GM18499 (cell line): ENCODE results near the gene MTHFR.

Source experiments
- ATAC-seq: cut with Tn5 transposase; IDR thresholded peaks from one replicate; pipeline ENCODE4 v1.9.1; 2021; ENCODE audit warnings: moderate number of reproducible peaks; ENCODE audit not compliant: insufficient read depth, unreplicated experiment

The MTHFR gene

DNA sequence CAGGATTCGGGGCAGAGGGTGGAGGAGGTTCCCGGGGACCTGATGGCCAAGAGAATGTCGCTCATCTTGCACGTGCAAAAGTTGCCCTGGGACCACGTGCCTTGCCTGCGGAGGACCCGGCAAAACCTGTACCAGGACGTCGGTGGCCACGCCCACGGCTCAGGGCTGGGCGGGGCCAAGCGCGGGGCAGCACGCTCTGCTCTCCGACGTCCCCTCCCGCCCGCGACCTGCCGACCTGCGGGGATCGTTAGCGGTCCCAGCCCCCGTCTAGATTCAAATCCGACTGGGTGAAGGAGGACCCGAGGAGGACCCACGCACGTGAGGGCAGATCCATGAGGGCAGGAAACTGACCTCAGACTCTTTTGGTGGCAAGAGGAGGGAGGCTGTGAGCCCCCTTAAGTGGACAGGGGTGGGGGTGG, 43.8 kb downstream of the MTHFR start, which contains the start of gene C1orf167:
Gene C1orf167, plus strand, starts transcription at position 206 of the 419 bp plus-strand sequence. CDS start 2,208 bp downstream, outside the sequence.
- ATAC-seq: no peak

DNA sequence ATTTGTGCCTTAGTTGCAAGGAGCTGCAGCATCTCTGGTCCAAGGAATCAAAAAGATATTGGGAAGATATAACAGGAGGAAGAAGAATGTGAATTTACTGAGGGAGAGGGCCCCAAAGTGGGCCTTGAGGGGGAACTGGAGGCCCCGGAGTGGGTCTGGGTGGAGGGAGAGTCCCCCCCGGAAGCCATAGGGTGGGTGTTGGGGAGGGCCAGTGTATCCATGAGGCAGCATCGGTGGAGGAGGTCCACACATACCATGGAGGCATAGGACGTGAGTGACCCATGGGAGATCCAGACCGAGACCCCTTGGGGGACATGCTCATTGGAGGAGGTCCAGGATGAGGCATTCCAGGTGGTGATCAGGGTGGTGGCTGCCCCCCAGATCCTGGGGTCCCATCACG, 44.5 kb downstream of the MTHFR start:
- ATAC-seq: no peak

DNA sequence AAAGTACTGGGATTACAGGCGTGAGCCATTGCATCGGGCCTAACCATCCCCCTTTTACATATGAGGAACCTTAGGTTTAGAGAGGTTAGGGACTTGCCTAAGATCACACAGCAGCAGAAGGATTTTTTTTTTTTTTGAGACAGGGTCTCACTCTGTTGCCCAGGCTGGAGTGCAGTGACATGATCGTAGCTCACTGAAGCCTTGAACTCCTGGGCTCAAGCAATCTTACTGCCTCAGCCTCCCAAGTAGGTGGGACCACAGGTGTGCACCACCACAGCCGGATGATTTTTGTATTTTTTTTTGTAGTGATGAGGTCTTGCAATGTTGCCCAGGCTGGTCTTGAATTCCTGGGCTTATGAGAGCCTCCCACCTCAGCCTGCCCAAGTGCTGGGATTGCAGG, 46.0 kb downstream of the MTHFR start:
- no peak for ATAC-seq

DNA sequence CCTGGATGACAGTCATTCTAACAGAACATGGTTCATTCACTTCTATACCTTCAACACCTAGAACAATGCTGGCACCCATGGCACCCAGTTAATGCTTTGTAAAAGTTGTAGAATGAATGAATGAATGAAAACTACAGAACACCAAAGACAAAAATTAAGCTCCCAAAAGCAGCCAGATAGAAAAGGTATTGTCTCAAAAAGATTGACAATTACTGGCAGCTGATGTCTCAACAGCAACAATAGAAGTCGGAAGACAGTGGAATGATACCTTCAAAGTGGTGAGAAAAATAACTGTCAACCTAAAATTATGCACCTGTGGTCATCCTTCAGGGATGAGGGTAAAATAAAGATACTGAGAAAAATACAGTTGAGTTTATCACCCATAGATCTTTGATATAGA, 48.7 kb downstream of the MTHFR start:
- no peak for ATAC-seq

DNA sequence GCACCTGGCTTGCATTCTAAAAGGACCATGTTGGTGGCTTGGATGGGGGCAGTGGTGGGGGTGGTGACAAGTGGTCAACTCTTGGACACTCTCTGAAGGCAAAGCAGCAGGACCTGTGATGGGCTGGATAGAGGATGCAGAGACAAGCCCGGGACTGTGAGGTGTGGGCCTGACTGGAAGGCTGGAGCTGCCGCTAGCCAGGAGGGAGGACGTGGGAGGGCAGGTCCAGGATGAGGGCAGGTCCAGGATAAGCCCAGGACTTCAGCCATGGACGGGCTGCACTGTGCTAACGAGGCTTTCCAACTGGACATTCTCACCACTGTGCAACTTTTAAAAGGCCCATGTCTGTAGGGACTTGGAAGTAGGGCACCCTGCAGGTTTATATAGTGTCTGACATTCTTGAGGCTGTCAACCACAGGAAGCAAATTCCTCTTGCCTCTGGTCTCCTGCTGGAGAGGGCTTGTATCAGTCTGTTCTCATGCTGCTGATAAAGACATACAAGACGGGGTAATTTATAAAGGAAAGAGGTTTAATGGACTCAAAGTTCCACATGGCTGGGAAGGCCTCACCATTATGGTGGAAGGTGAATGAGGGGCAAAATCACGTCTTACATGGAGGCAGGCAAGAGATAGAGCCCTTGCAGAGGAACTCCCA, 52.1 kb downstream of the MTHFR start:
- ATAC-seq: no peak

DNA sequence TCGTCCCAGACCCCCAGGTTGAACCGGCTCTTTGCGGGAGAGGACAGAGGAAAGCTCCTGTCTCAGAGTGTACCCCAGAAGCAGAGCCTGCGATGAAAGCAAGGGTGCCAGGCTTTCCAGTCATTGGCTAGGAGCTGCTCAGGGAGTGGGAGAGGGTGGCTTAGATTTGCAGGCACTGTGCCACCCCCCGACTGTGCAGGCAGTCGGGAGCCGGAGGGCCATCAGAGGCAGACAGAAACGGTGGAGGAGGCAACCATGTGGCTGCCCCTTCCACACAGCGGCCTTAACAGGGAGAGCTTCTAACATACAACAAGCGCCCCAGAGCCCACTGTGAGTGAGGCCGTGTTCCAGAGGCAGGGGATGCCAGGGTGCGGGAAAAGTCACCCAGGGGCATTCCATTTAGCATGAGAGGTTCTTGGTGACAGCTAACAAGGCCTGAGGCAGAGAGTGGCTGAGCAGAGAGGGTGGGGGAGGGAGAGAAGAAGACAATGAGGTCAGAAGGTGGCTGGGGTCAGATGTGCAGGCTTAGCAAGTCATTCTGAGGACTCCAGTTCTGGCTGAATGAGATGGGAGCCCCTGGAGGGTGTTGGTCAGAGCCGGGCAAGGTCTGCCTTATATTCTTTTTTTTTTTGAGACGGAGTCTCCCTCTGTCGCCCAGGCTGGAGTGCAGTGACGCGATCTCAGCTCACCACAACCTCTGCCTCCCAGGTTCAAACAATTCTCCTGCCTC, 53.2 kb downstream of the MTHFR start:
- no peak for ATAC-seq

DNA sequence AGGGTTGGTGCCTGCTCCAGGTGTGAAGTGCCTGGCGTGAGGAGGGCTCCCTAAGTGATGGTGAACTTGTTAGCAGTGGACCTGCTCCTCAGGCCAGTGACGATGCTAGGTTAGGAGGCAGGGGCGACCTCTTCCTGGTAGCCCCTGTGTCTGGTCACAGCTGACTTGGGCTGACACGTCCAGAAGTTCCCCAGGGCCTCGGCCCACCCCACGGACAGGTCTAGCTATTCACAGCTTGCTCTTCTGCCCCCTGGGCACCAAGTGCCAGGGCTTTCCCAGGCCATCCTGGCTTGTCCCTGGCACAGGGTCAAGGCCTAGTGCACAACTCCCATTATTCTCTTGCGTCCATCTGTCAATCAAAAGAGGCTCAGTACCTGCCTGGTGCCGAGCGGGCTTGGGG, 54.7 kb downstream of the MTHFR start:
- no peak for ATAC-seq

DNA sequence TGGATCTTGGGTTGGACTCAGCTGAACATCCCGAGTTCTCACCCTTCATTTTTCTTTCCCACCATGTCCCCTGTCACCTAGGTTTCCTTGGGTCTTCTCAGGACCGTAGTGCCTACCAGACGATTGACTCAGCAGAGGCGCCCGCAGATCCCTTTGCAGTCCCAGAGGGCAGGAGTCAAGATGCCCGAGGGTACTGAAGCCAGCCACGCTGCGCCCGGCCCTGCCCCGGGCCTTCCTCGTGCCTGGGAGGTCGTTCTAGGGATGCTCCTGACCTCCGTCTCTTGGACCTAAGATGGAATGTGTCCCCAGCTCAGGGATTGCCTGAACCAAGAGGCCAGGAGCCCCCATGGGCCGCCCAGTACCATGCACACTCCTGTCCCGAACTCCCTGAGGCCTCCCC, 55.8 kb downstream of the MTHFR start:
- no peak for ATAC-seq

DNA sequence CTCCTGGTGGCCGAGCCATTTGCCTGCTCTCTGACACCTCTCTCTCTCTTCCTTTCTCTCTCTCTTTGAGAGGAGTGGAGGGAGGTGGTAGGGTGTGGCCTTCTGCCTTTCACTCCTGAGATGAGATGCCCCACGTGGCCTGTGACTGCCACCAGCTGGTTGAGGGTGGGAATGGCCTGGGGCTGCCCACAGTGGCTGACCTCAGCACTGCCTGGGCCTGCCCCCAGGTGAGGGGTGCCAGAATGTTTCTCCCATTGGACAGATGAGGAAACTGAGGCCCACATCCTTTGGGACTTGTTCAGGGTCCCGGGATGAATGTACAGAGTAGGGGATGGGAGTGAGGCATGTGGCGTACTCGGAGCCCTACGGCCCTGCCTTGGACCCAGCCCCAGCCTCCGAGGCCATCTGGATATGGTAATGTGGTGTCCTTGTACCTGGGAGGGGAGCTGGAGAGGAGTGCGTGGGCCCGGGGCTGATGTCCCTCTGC, 56.5 kb downstream of the MTHFR start:
- ATAC-seq: no peak

DNA sequence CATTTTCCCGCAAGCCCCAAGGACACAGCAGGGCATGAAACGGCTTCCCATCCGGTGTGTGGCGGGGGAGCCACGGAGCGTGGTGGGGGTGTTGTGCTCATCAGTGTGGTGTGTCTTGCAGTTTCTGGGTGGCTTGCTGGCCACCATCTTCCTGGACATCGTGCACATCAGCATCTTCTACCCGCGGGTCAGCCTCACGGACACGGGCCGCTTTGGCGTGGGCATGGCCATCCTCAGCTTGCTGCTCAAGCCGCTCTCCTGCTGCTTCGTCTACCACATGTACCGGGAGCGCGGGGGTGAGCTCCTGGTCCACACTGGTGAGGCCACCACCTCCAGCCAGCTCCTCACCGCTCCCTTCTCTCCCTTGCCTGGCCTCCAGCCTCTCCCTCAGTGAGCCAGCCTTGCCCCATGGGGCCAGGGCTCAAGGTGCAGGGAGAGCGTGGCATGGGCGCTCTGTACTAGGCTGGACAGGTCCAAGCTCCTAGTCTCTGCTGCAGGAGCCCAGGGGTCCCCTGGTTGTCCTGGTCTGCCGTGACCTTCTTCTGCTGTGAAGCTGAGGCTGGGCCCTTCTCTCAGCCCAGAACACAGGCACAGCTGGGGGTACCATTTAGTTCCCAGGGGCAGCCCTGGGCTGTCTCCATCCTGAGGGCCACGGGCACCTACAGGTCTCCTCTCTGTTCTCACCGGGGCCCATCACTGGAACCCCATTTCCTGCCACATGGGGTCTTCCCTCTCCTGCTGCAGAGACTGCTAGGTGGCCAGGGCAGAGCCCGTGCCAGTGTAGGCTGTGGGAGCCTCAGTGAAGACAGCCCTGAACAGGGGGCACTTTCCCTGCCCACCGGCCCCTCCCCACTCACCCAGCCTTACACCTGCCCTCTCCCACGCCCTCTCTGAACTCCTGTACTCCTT, 57.2 kb downstream of the MTHFR start:
- ATAC-seq: no peak

DNA sequence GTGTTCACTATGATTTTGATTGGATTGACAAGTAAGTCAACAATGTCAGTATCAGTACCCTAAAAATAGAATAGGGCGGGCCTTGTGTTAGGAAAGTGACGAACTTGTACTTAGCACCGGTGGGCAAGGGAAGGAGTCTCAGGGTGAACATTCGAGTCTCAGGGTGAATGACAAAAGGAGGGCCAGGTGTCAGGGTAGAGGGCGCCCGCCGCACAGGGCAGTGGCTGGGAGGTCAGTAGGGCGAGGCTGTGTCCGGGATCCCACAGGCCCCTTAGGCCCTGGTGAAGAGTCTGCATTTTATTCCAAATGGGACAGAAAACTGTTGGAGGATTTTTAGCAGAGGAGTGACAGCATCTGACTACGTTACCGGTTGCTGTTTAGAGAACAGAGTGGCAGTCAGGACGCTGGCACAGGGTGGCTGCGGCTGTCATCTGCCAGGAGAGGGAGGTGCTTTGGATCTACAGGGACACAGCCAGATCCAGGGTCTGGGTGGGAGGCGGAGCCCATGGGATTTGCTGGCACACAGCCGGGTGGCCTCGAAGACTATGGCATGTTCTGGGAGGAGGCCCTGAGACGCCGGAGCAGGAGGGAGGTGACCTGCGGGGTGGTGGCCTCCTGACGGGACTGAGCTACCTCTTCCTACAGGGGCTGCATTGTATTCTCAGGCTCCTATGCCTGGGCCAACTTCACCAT, 58.8 kb downstream of the MTHFR start:
- ATAC-seq: no peak

DNA sequence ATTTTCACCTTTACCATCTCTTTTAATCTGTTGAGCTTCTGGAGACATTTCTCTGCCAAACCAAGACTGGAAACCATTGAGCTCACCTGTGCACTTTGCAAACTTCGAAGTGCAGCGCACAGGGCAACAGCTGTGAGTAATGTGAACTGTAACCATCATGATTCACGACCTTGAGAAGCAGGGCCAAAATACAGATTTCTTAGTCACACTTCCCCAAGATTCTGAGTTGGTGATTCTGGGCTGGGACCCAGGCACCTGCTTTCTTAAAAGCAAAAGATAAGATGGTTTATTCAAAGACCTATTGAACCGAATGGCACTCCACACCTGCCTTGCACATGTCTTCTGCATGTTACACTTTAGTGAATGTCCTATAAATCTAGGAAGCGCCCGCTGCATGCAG, 59.7 kb downstream of the MTHFR start:
- no peak for ATAC-seq

DNA sequence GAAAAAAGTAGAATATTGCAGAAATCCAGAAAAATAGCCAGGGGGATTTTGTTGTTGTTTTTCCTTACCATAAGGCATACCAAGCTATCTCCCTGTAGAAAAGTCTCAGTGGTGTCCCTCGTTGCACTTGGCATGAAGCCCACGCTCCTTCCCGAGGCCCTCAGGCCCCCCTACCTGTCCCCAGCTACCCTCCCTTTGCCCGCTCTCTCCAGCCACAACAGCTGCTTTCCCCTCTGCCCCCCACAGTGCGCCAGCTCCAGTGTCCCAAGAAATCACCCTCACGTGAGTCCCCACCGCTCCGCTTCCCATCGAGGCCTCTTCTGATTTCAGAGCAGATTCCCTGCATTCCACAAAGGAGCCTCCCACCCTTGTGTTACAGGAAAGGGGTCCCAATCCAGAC, 61.5 kb downstream of the MTHFR start:
- ATAC-seq: no peak

DNA sequence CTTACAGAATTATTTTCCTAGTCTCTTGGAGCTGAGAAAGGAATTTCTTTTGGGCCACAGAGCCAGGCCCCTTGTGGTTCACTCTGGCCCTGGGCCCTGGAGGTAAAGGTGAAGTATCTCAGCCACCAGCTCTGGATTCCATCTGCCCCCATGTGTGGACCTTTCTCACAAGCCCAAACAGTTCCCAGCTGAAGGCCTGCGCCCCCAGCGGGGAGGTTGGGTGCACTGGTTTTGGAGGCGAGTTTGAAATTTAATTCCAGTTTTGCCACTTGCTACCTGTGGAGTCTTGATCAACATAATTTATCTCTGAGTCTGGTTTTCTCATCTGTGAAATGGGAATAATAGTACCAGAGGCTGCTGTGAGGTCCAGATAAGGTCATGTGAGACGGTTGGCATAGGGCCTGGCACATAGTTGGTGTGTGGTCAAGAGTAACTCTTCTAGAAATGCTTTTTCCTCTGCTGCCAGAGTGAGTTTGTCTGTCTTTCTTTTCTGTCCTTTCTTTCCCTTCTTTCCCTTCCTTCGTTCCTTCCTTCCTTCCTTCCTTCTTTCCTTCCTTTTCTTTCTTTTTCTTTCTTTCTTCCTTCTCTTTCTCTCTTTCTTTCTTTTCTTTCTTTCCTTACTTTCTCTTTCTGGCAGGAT, 63.7 kb downstream of the MTHFR start:
- no peak for ATAC-seq

DNA sequence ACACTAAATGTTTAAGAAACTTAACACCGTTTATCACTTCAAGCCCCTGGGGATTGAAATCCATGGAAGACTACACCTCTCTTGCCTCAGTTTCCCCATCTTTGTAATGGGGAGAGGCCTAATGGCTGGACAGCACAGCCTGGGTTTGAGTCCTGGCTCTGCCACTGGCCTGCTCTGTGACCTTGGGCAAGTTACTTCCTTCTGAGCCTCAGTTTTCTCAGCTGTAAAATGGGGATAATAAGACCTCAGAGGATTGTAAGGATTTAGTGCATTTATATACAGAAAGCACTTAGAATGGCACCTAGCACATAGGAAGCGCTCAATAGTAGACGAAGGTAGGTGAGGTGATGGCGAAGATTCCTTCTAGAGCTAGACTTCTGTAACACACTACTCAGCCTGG, 64.3 kb downstream of the MTHFR start:
- no peak for ATAC-seq

DNA sequence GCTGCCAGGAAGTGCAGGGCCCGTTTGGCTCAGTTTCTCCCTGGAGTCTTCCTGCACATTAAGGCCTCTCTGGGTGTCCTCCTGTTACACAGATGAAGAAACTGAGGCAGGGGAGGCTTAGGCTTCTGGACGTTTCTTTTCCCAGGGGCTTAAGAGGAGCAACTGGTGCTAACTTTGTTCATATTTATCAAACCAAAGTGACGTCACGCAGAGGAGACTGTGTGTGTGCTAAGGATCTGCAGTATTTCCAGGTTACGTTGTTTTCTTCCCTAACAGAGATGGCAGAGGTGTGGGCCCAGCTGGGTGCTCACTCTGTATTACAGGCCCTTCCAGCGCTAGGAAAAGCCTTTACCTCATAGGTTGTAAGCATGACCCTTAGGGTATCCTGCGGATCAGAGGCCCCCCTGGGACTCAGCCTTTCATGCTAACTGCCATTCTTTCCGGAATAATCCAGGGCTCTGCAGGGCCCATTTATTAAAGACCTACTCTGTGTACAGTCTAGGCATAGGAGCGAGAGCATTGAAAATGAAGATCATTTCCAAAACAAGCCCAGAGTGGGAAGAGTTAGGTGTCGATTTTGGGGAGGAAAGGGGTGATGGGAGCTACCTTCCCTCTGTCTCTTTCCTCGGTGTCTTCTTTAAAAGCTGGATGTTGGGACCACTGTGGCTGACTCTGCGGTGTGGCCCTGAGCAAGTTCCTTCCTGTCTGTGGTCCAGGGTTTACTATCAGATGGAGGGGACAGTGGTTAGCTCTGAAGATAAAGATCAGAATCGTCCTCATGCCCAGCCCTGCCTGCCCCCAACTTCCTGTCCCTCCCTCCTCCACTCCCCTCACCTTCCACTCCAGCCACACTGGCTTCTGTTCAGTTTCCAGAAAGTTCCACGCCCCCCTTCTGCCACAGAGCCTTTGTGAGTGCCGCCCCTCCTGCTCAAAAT, 65.2 kb downstream of the MTHFR start:
- no peak for ATAC-seq

DNA sequence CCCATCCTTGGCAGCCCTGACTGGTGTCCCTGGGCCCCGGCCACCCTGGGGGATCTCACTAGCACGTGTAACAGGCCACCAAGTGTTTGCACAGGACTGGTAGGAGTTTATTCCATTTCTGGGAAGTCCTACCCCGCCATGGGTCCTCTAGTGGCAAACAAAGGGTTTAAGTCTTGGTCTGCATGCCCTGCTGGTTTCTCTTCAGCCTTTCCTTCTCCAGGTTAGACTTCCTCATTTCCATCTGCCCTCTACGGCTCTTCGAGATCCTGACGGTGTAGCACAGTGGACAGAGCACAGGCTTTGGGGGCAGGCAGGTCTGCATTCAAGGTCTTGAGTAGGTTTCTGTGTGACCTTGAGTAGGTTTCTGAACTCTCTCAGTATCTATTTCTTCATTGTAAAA, 67.0 kb downstream of the MTHFR start:
- no peak for ATAC-seq

DNA sequence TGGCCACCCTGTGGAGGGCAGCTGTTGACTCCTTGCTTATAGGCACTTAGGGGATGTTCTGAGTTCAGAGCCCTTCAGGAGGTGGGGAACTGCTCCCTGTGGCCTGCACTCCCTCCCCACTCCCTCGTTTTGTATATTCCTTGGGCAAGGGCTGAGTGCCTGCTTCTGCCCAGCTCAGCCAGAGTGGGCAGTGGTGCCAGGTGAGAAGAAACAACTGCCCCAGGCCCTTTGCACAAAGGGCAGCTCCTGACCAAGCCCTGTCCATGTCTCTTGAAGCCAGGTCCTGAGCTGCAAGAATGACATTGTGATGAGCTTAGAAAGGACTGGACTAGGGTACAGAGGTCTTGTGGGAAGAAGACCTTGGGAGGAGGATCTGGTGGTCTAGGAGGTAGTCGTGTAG, 67.7 kb downstream of the MTHFR start:
- no peak for ATAC-seq
